GM12875 (cell line): ENCODE data around the gene DNAH17.

Experiments
- H3K4me3 ChIP-seq: one replicate; pipeline ENCODE4 v1.5.1; 2011; ENCODE audit warnings: low read depth, low read length, control low read depth
- TF ChIP-seq, protein P1 (sequence below): IDR thresholded peaks from 2 replicates; pipeline ENCODE4 v1.5.1; 2011; ENCODE audit warnings: low read depth, mild to moderate bottlenecking, control low read depth, inconsistent platforms, low read length, moderate library complexity, borderline replicate concordance; ENCODE audit not compliant: insufficient read depth

Gene DNAH17

DNA sequence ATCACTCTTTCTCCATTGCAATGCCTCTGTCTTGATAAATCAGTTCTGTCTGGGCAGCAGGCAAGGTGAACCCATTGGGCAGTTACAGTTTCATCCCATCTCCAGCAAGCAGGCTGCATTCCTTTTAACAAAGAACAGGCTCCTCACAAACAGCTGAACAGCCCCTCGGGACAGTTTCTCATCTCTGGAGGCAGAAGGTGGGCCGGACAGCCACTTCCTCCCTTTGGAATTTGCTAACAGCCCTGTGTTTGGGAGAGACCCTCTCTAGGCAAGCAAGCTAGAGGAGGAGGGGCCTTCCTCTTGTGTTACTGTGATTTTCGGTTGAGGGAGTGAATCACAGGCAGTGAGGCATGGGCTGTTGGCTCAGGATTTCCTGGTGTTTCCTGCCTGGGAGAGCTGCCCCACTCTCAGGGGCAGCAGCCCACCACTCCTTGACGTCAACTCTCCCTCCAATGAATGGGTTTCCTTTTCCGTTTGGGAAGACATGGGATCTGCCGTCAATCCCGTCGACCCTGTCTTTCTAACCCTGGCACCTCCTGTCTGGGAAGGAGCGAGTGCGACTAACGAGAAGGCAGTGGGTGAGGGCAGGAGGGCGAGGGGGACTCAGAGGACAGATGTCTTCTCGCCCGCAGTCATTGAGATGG, 202.4 kb downstream of the DNAH17 start:
- H3K4me3 ChIP-seq: no peak overlapping the region
- TF ChIP-seq, protein P1, sequence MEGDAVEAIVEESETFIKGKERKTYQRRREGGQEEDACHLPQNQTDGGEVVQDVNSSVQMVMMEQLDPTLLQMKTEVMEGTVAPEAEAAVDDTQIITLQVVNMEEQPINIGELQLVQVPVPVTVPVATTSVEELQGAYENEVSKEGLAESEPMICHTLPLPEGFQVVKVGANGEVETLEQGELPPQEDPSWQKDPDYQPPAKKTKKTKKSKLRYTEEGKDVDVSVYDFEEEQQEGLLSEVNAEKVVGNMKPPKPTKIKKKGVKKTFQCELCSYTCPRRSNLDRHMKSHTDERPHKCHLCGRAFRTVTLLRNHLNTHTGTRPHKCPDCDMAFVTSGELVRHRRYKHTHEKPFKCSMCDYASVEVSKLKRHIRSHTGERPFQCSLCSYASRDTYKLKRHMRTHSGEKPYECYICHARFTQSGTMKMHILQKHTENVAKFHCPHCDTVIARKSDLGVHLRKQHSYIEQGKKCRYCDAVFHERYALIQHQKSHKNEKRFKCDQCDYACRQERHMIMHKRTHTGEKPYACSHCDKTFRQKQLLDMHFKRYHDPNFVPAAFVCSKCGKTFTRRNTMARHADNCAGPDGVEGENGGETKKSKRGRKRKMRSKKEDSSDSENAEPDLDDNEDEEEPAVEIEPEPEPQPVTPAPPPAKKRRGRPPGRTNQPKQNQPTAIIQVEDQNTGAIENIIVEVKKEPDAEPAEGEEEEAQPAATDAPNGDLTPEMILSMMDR: no peak

- H3K4me3 ChIP-seq: no peak overlapping the region
- TF ChIP-seq, protein P1: no peak
Observed at GRCh38 chr17:78374189-78374588, 203.0 kb downstream of the DNAH17 start.
